OCI-LY7 (cell line): Measurements from ENCODE around the gene FRMPD4. TPM values are rescaled to one million over a fixed set of nuclear protein-coding genes. Genes with fewer than 3 reads are reported as not detected.

Experiments
- BruUV-seq: library from RNA; stranded (reverse); fragments of 400-500 nt; replicated peaks from 2 replicates; lab custom pipeline; 2021; lab: Mats Ljungman, UMichigan
- CTCF ChIA-PET: fragments of 300-600 bp; sonication (Branson Sonifier 250); formaldehyde crosslinking; loops from one replicate; lab custom pipeline; 2022; ENCODE audit warnings: antibody characterized with exemption; ENCODE audit not compliant: unreplicated experiment; lab: Charles Lee
- POLR2A ChIA-PET: fragments of 300-600 bp; sonication (Branson Sonifier 250); formaldehyde crosslinking; loops from one replicate; lab custom pipeline; 2022; ENCODE audit warnings: antibody characterized with exemption; lab: Charles Lee
- DNase-seq: peaks from one replicate; pipeline ENCODE4 v3.0.0-alpha.2; 2015; ENCODE audit warnings: low spot score
- H2AFZ ChIP-seq: fragments of 200-600 bp; sonication (generic), shearing (Covaris generic); 2 replicates; pipeline ENCODE4 v1.6.1; 2014; ENCODE audit warnings: mild to moderate bottlenecking, antibody characterized with exemption, low read length, moderate library complexity
- H3K27ac ChIP-seq: fragments of 200-600 bp; sonication (generic); 2 replicates; pipeline ENCODE4 v1.5.1; 2014; ENCODE audit warnings: mixed run types, low read depth, mild to moderate bottlenecking, moderate library complexity, low read length, inconsistent platforms; ENCODE audit not compliant: poor library complexity, severe bottlenecking
- H3K36me3 ChIP-seq: fragments of 200-600 bp; sonication (generic); 2 replicates; pipeline ENCODE4 v1.6.1; 2014; ENCODE audit warnings: mild to moderate bottlenecking, antibody characterized with exemption, low read length, moderate library complexity, mixed read lengths; ENCODE audit not compliant: insufficient read depth
- H3K4me1 ChIP-seq: fragments of 200-600 bp; sonication (generic); 2 replicates; pipeline ENCODE4 v1.5.1; 2014; ENCODE audit warnings: mild to moderate bottlenecking, low read length; ENCODE audit not compliant: insufficient read depth, poor library complexity, severe bottlenecking
- H3K4me2 ChIP-seq: fragments of 200-600 bp; sonication (generic); 2 replicates; pipeline ENCODE4 v1.6.1; 2014; ENCODE audit warnings: mild to moderate bottlenecking, low read length
- H3K4me3 ChIP-seq: fragments of 200-600 bp; sonication (generic); 2 replicates; pipeline ENCODE4 v1.5.1; 2014; ENCODE audit warnings: mild to moderate bottlenecking, low read depth, low read length; ENCODE audit not compliant: poor library complexity, severe bottlenecking
- H3K79me2 ChIP-seq: fragments of 200-600 bp; sonication (generic); 2 replicates; pipeline ENCODE4 v1.6.1; 2016; ENCODE audit warnings: low read depth, mild to moderate bottlenecking, low read length, moderate library complexity, mixed read lengths; ENCODE audit not compliant: insufficient read depth
- H3K9me2 ChIP-seq: fragments of 200-600 bp; sonication (generic); 2 replicates; pipeline ENCODE4 v1.6.1; 2016; ENCODE audit warnings: mild to moderate bottlenecking, low read length, mixed read lengths; ENCODE audit not compliant: insufficient read depth
- H3K9me3 ChIP-seq: fragments of 200-600 bp; sonication (generic); 2 replicates; pipeline ENCODE4 v1.6.1; 2014; ENCODE audit warnings: mild to moderate bottlenecking, mixed run types, low read length, mixed read lengths
- H4K20me1 ChIP-seq: fragments of 200-600 bp; sonication (generic); 2 replicates; pipeline ENCODE4 v1.6.1; 2014; ENCODE audit warnings: mild to moderate bottlenecking, antibody characterized with exemption, low read length, moderate library complexity, mixed read lengths; ENCODE audit not compliant: insufficient read depth
- EZH2phosphoT487 ChIP-seq: fragments of 200-600 bp; sonication (generic); IDR thresholded peaks from 2 replicates; pipeline ENCODE4 v1.6.1; 2018; ENCODE audit warnings: low read depth, borderline replicate concordance, mild to moderate bottlenecking, mixed run types, antibody characterized with exemption, low read length, moderate library complexity, mixed read lengths
- intact Hi-C: fragments of 100-400 bp; cut with micrococcal nuclease; formaldehyde crosslinking; loops from one replicate; pipeline ENCODE4 v1.10.0; 2022; ENCODE audit not compliant: unreplicated experiment
- total RNA-seq, 2 experiments: library from RNA; depleted of rRNA in 1 of 2; stranded (reverse); fragments of >200 nt in 1 of 2; shearing (Covaris generic) in 1 of 2; gene quantifications; 2 replicates each; pipeline ENCODE4 v1.2.3, GENCODE V29; 2014 to 2022
- TF ChIP-seq, protein P1 (sequence below): fragments of 200-600 bp; sonication (generic); conservative IDR thresholded peaks from 2 replicates; pipeline ENCODE4 v1.5.1; 2014; ENCODE audit warnings: mild to moderate bottlenecking, antibody characterized with exemption, low read length, moderate library complexity, mixed read lengths

Gene FRMPD4
- total RNA-seq, 2 experiments from 2014 or later, result not detected

DNA sequence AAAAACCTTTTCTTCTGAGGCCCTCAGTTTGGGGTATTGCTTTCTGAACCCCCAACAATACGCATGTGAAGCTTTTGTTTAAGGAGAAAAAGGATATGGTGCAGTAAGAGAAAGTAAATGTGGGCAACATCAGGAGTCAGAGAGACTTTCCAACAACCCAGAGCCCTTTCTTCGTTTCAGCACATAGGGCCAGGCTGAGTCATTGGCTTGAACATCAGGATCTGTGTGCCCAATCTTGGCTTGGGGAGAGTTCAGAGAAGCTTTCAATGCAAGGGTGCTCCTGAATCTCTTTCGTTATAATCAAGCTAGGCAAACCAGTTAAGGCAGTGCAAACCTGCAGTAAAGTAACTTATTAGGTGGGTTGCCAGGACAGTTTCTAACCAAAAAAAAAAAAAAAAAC is 191.2 kb downstream of the FRMPD4 start:
- Histone ChIP-seq H3K4me3 (no peak overlapping the region), H4K20me1 (no peaks in the 10 kb centered on the region), H3K36me3 (no peaks in the 10 kb centered on the region), H2AFZ (no peak overlapping the region), H3K9me3 (no peaks in the 10 kb centered on the region), H3K79me2 (no peaks in the 10 kb centered on the region), H3K4me2 (no peak overlapping the region), H3K27ac (no peak overlapping the region), H3K9me2 (no peaks in the 10 kb centered on the region), H3K4me1 (no peaks in the 10 kb centered on the region)
- TF ChIP-seq, protein P1, sequence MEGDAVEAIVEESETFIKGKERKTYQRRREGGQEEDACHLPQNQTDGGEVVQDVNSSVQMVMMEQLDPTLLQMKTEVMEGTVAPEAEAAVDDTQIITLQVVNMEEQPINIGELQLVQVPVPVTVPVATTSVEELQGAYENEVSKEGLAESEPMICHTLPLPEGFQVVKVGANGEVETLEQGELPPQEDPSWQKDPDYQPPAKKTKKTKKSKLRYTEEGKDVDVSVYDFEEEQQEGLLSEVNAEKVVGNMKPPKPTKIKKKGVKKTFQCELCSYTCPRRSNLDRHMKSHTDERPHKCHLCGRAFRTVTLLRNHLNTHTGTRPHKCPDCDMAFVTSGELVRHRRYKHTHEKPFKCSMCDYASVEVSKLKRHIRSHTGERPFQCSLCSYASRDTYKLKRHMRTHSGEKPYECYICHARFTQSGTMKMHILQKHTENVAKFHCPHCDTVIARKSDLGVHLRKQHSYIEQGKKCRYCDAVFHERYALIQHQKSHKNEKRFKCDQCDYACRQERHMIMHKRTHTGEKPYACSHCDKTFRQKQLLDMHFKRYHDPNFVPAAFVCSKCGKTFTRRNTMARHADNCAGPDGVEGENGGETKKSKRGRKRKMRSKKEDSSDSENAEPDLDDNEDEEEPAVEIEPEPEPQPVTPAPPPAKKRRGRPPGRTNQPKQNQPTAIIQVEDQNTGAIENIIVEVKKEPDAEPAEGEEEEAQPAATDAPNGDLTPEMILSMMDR, result no peak
- TF ChIP-seq EZH2phosphoT487, result no peak
- ChIA-PET CTCF (no interaction called here), POLR2A (no interaction called here)
- intact Hi-C loops, result no loop called here
- no peak for DNase-seq
- BruUV-seq, result no TSS peak

DNA sequence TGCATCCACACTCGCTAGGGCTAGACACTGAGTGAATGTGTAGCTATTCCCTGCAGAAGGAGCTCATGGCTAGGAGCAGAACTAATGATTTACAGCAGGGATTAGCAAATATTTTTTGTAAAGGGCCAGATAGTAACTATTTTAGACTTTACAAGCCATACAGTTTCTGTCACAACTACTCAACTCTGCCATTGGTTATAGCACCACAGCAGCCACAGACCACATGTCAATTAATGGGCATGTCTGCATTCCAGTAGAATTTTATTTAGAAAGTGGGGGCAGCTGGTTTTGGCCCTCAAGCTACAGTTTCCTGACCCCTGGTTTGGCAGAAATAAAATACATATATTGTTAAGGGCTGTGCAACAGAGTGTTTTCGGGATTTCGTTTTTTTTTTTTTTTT is 192.6 kb downstream of the FRMPD4 start:
- ChIA-PET CTCF (no interaction called here), POLR2A (interaction anchor here (0.7 kb wide), 1 partner anchor 1743 kb away, joined by 5 read pairs; no protein-coding TSS in a partner anchor)
- no TSS peak for BruUV-seq
- intact Hi-C loops, result no loop called here
- DNase-seq, result no peak
- Histone ChIP-seq H3K4me2 (no peak overlapping the region), H3K79me2 (no peaks in the 10 kb centered on the region), H3K4me3 (no peak overlapping the region), H3K36me3 (no peaks in the 10 kb centered on the region), H3K27ac (no peak overlapping the region), H3K9me3 (no peaks in the 10 kb centered on the region), H4K20me1 (no peaks in the 10 kb centered on the region), H3K4me1 (no peaks in the 10 kb centered on the region), H3K9me2 (no peaks in the 10 kb centered on the region), H2AFZ (no peak overlapping the region)
- TF ChIP-seq, protein P1, result no peak
- no peak for TF ChIP-seq EZH2phosphoT487

DNA sequence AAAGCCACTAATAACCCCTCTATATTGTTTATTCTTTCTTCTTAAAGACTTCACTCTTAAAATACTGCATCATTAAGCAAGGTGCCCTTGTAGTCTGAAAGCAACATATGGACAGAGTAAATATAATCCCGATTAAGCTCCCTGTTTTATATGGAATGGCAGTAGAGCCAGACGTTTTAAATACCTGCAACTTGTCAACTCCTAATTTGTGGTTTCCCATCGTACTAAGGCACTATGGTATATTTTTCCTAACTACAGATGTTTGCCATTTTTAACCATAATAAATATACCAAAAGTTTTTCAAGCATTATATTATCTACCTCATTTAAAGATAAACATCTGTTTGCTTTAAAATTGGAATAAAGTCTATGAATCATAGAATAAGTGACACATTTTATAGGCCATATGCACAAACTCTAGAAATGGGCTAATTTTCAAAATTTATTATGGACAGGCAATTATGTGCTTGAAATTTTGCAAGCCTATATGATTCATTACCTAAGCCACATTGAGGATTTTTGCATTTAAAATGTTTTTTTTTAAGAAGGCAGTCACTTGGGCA is 194.6 kb downstream of the FRMPD4 start:
- Histone ChIP-seq H3K36me3 (no peaks in the 10 kb centered on the region), H3K79me2 (no peaks in the 10 kb centered on the region), H4K20me1 (no peaks in the 10 kb centered on the region), H3K4me1 (no peaks in the 10 kb centered on the region), H3K27ac (no peak overlapping the region), H3K9me2 (no peaks in the 10 kb centered on the region), H3K4me2 (no peak overlapping the region), H3K4me3 (no peak overlapping the region), H2AFZ (no peak overlapping the region), H3K9me3 (no peaks in the 10 kb centered on the region)
- no peak for TF ChIP-seq EZH2phosphoT487
- TF ChIP-seq, protein P1, result no peak
- intact Hi-C loops, result no loop called here
- BruUV-seq, result no TSS peak
- no peak for DNase-seq
- POLR2A ChIA-PET, result no interaction called here
- CTCF ChIA-PET, result no interaction called here
